Measurements from ENCODE around the gene KNG1. TPM values are rescaled to one million over a fixed set of nuclear protein-coding genes. Genes with fewer than 3 reads are reported as not detected.

The KNG1 gene
- not detected in 2 replicates for total RNA-seq

DNA sequence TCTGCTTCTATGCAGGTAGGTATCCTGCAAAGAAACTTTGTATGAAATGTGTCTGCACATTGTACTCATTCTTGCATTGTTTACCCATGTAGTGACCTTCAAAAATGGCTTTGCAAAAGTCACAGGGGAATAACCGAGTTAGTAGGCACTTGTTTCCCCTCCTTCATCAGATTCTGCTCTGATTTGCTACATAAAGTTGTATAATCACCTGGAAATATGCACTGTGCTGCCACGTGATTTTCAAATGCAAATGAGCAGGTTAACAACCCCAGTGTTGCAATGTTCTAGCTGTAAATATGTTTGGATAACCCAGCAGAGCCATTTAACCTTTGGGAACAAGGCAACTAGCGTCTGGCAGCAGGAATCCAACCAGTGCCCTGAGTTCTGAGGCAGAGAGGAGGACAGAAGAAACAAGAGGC is at the start of gene KNG1:
KNG1 (plus strand) TSS at position 321 of the 419 bp plus-strand sequence. CDS start 184 bp downstream, outside the sequence.

DNA sequence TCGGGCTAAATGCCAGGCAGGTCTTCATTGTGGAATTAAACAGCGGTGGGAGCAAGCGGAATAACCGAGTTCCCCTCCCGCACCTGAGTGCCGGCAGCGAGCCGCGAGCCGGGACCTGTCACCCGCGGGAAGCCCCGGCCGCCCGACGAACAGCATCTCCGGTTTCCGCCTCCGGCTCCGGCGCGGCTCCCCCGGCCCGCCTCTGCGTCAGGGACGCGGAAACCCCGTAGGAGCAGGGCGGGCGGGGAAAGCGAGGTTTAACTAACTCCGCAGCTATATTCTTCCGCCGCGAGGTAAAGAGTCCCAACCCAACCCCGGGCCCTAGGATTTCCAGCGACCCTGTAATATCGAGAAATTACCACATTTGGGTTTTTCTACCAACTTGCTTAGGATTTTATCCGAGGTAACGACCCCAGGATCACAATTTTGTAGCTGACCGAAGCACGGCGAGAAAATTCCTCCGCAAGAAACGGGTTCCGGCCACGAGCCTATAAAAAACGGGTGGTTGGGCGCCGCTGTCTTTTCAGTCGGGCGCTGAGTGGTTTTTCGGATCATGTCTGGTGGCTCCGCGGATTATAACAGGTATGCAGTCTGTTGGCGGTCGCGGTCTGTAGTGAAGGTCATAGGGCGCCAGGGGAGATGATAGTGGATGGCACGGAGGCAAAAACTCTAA is 66.0 kb downstream of the KNG1 start, which contains the start of gene EIF4A2:
EIF4A2 (plus strand) TSS at position 520 of the 673 bp plus-strand sequence; CDS start at position 554, 34 bp downstream.

Other genes with a start within 250 kb of the KNG1 start
- gene CRYGS, start 173.0 kb upstream of the KNG1 start, total RNA-seq, result 0.56 and 0.77 TPM in 2 replicates
- gene TBCCD1, start 150.0 kb upstream of the KNG1 start, total RNA-seq, result 16.6 and 21.5 TPM in 2 replicates
- 76.7 and 117 TPM in 2 replicates for gene DNAJB11, start 146.6 kb upstream of the KNG1 start, total RNA-seq
- not detected in 2 replicates for gene AHSG, start 104.3 kb upstream of the KNG1 start, total RNA-seq
- not detected in 2 replicates for gene FETUB, start 77.0 kb upstream of the KNG1 start, total RNA-seq
- not detected in 2 replicates for gene HRG, start 51.3 kb upstream of the KNG1 start, total RNA-seq
- gene EIF4A2, start 66.2 kb downstream of the KNG1 start, total RNA-seq, result 847 and 2,167 TPM in 2 replicates
- 20.9 and 53.3 TPM in 2 replicates for gene RFC4, start 89.1 kb downstream of the KNG1 start, total RNA-seq
- gene ADIPOQ, start 125.4 kb downstream of the KNG1 start, total RNA-seq, result not detected in 2 replicates
- 3.1 and 11.6 TPM in 2 replicates for gene ST6GAL1, start 213.2 kb downstream of the KNG1 start, total RNA-seq

All from regular cardiac myocyte (primary cell).